Upper lobe of left lung (tissue), 6 donors: Measurements from ENCODE around the gene CLEC4F. TPM values are rescaled to one million over a fixed set of nuclear protein-coding genes. Genes with fewer than 3 reads are reported as not detected.

ENCODE experiments used
- ATAC-seq, 2 donors: fragments of 200-7000 bp; cut with Tn5 transposase; one replicate each; pipeline ENCODE4 v1.9.1; 2022; ENCODE audit warnings: mild to moderate bottlenecking in 2 of 2, moderate library complexity in 2 of 2; ENCODE audit not compliant: low FRiP score in 2 of 2
- DNase-seq, 2 donors: peaks; one replicate each; pipeline ENCODE4 v3.0.0-alpha.2; 2019 to 2020
- H3K27ac ChIP-seq, 4 donors: fragments of 200-600 bp; sonication (generic); one replicate each; pipeline ENCODE4 v1.5.1; 2016 to 2019
- H3K27me3 ChIP-seq, 4 donors: fragments of 200-600 bp; sonication (generic); one replicate each; pipeline ENCODE4 v1.5.1; 2017 to 2019
- H3K36me3 ChIP-seq, 4 donors: fragments of 200-600 bp; sonication (generic); one replicate each; pipeline ENCODE4 v1.5.1; 2016 to 2019
- H3K4me1 ChIP-seq, 4 donors: fragments of 200-600 bp; sonication (generic); one replicate each; pipeline ENCODE4 v1.5.1; 2018 to 2019
- H3K4me3 ChIP-seq, 4 donors: fragments of 200-600 bp; sonication (generic); one replicate each; pipeline ENCODE4 v1.5.1; 2017 to 2019; ENCODE audit warnings: mild to moderate bottlenecking in 2 of 4, moderate library complexity in 1 of 4
- H3K9me3 ChIP-seq, 4 donors: fragments of 200-600 bp; sonication (generic); one replicate each; pipeline ENCODE4 v1.5.1; 2018 to 2019
- EP300 ChIP-seq, 4 donors: sonication (generic); formaldehyde crosslinking; IDR thresholded peaks; one replicate each; pipeline ENCODE4 v1.5.1; 2017; ENCODE audit warnings: antibody characterized with exemption in 4 of 4, control low read depth in 2 of 4
- POLR2A ChIP-seq, 4 donors: fragments of 450-650 bp; IDR thresholded peaks; one replicate each; pipeline ENCODE4 v1.5.1; 2016 to 2017; ENCODE audit warnings: antibody characterized with exemption in 4 of 4, mild to moderate bottlenecking in 2 of 4
- POLR2AphosphoS5 ChIP-seq, 2 donors: sonication (generic); formaldehyde crosslinking; IDR thresholded peaks; one replicate each; pipeline ENCODE4 v1.5.1; 2017; ENCODE audit warnings: antibody characterized with exemption in 2 of 2
- WGBS, 2 donors: methylation state at CpG; one replicate each; pipeline ENCODE4 v1.1.5; 2017 to 2018; 5-methylcytosine and 5-hydroxymethylcytosine counted together
- total RNA-seq, 6 donors: library from RNA; depleted of rRNA in 4 of 6; stranded (reverse); fragments of >200 nt in 4 of 6; gene quantifications; one replicate each; pipeline versions ENCODE4 v1.1.0 to v1.2.1, GENCODE V29; 2016 to 2021
- TF ChIP-seq, protein P1 (sequence below), 6 experiments: fragments of 450-650 bp in 4 of 6; fragments of 200-600 bp in 2 of 6; sonication (generic) in 2 of 6; IDR thresholded peaks; one replicate each; pipeline ENCODE4 v1.5.1; 2016 to 2019; ENCODE audit warnings: antibody characterized with exemption in 6 of 6
- donor health status: DM: no; HTN: no; CAD: no; lungs with moderate emphysema.
- donor health status: DM: no; HTN: yes; CAD: no; lungs with severe emphysema.

The CLEC4F gene
- total RNA-seq, 6 donors from 2014 or later, result 0.15 to 1.0 (median 0.57) TPM; not detected in 1

GRCh38 chr2:70828914-70829824 lies 8.8 kb upstream of the CLEC4F start:
- H3K27me3 ChIP-seq, result no peaks in the 10 kb centered on the region
- no peak overlapping the region for H3K4me3 ChIP-seq
- no peaks in the 10 kb centered on the region for H3K36me3 ChIP-seq
- no peak for DNase-seq
- TF ChIP-seq POLR2A (IDR thresholded peaks at IDR 0.05), result no peak
- TF ChIP-seq, protein P1, sequence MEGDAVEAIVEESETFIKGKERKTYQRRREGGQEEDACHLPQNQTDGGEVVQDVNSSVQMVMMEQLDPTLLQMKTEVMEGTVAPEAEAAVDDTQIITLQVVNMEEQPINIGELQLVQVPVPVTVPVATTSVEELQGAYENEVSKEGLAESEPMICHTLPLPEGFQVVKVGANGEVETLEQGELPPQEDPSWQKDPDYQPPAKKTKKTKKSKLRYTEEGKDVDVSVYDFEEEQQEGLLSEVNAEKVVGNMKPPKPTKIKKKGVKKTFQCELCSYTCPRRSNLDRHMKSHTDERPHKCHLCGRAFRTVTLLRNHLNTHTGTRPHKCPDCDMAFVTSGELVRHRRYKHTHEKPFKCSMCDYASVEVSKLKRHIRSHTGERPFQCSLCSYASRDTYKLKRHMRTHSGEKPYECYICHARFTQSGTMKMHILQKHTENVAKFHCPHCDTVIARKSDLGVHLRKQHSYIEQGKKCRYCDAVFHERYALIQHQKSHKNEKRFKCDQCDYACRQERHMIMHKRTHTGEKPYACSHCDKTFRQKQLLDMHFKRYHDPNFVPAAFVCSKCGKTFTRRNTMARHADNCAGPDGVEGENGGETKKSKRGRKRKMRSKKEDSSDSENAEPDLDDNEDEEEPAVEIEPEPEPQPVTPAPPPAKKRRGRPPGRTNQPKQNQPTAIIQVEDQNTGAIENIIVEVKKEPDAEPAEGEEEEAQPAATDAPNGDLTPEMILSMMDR (IDR thresholded peaks at IDR 0.05), result no peak
- TF ChIP-seq POLR2AphosphoS5 (IDR thresholded peaks at IDR 0.05), result no peak
- no peak for TF ChIP-seq EP300 (IDR thresholded peaks at IDR 0.05)
- ATAC-seq, result no peak
- no peaks in the 10 kb centered on the region for H3K9me3 ChIP-seq
- WGBS, 2 donors, result 58 to 79% methylated on average over 6 of the region's 6 CpGs
- no peak overlapping the region for H3K27ac ChIP-seq
- no peaks in the 10 kb centered on the region for H3K4me1 ChIP-seq

GRCh38 chr2:70828115-70828514 lies 7.7 kb upstream of the CLEC4F start:
- Histone ChIP-seq H3K9me3 (no peaks in the 10 kb centered on the region), H3K36me3 (no peaks in the 10 kb centered on the region), H3K4me1 (no peaks in the 10 kb centered on the region), H3K4me3 (no peak overlapping the region), H3K27me3 (no peaks in the 10 kb centered on the region), H3K27ac (no peak overlapping the region)
- ATAC-seq (no peak), DNase-seq (no peak)
- 80 to 84% methylated on average over 4 to 5 of the region's 5 CpGs for WGBS, 2 donors
- TF ChIP-seq EP300 (IDR thresholded peaks at IDR 0.05), result no peak
- TF ChIP-seq POLR2A (IDR thresholded peaks at IDR 0.05), result no peak
- no peak for TF ChIP-seq POLR2AphosphoS5 (IDR thresholded peaks at IDR 0.05)
- TF ChIP-seq, protein P1 (IDR thresholded peaks at IDR 0.05), result no peak

DNA sequence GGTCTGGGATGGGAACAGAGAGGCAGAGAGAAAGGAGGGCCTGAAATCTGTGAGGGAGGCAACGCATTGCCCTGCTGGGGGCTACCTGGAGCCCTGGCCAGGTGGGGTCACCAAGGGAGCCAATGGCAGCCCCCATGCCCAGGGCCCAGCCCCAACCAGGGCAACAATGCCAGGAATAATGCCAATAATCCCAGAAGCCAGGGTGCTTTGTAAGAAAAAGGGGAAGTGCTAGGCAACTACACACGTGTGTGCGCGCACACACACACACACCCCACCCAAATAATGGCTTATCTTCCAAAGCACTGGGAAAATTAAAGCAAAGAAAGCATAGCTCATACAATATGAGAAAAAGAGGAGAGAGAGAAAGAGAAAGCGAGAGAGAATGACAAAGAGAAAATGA lies 7.0 kb upstream of the CLEC4F start:
- 67 to 74% methylated on average over 5 of the region's 5 CpGs for WGBS, 2 donors
- Histone ChIP-seq H3K27me3 (no peaks in the 10 kb centered on the region), H3K4me1 (no peaks in the 10 kb centered on the region), H3K9me3 (no peaks in the 10 kb centered on the region), H3K27ac (no peak overlapping the region), H3K4me3 (no peak overlapping the region), H3K36me3 (no peaks in the 10 kb centered on the region)
- ATAC-seq (no peak), DNase-seq (peak in 1 of 2 donors; percentile 41)
- TF ChIP-seq EP300 (IDR thresholded peaks at IDR 0.05), result no peak
- TF ChIP-seq, protein P1 (IDR thresholded peaks at IDR 0.05), result no peak
- TF ChIP-seq POLR2AphosphoS5 (IDR thresholded peaks at IDR 0.05), result no peak
- no peak for TF ChIP-seq POLR2A (IDR thresholded peaks at IDR 0.05)

- 57 to 62% methylated on average over 4 of the region's 4 CpGs for WGBS, 2 donors
- ATAC-seq (no peak), DNase-seq (no peak)
These were observed 6.4 kb upstream of the CLEC4F start for GRCh38 chr2:70826696-70827350.

More at GRCh38 chr2:70826696-70827350, 6.4 kb upstream of the CLEC4F start:
- H3K4me1 ChIP-seq, result no peaks in the 10 kb centered on the region
- H3K9me3 ChIP-seq, result no peaks in the 10 kb centered on the region
- TF ChIP-seq POLR2AphosphoS5 (IDR thresholded peaks at IDR 0.05) (no peak), POLR2A (IDR thresholded peaks at IDR 0.05) (no peak), EP300 (IDR thresholded peaks at IDR 0.05) (no peak)
- TF ChIP-seq, protein P1 (IDR thresholded peaks at IDR 0.05), result no peak
- no peaks in the 10 kb centered on the region for H3K36me3 ChIP-seq
- H3K27ac ChIP-seq, result no peak overlapping the region
- no peaks in the 10 kb centered on the region for H3K27me3 ChIP-seq
- H3K4me3 ChIP-seq, result no peak overlapping the region
